ENCODE data around the gene TPSB2.

TPSB2 gene

DNA sequence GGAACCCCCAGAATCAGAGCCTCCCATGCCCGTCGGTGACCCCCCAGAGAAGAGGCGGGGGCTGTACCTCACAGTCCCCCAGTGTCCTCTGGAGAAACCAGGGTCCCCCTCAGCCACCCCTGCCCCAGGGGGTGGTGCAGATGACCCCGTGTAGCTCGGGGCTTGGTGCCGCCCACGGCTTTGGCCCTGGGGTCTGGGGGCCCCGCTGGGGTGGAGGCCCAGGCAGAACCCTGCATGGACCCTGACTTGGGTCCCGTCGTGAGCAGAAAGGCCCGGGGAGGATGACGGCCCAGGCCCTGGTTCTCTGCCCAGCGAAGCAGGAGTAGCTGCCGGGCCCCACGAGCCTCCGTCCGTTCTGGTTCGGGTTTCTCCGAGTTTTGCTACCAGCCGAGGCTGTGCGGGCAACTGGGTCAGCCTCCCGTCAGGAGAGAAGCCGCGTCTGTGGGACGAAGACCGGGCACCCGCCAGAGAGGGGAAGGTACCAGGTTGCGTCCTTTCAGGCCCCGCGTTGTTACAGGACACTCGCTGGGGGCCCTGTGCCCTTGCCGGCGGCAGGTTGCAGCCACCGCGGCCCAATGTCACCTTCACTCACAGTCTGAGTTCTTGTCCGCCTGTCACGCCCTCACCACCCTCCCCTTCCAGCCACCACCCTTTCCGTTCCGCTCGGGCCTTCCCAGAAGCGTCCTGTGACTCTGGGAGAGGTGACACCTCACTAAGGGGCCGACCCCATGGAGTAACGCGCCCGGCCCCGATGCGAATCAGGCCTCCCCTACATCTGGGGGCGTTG lies 8.9 kb downstream of the TPSB2 start:
- no peak for TF ChIP-seq CREB1 (IDR thresholded peaks at IDR 0.05; ENCODE audit: low read depth)
- TF ChIP-seq NFIC (IDR thresholded peaks at IDR 0.05) = no peak
- no peak for TF ChIP-seq YY1 (IDR thresholded peaks at IDR 0.05; ENCODE audit: low read depth)

DNA sequence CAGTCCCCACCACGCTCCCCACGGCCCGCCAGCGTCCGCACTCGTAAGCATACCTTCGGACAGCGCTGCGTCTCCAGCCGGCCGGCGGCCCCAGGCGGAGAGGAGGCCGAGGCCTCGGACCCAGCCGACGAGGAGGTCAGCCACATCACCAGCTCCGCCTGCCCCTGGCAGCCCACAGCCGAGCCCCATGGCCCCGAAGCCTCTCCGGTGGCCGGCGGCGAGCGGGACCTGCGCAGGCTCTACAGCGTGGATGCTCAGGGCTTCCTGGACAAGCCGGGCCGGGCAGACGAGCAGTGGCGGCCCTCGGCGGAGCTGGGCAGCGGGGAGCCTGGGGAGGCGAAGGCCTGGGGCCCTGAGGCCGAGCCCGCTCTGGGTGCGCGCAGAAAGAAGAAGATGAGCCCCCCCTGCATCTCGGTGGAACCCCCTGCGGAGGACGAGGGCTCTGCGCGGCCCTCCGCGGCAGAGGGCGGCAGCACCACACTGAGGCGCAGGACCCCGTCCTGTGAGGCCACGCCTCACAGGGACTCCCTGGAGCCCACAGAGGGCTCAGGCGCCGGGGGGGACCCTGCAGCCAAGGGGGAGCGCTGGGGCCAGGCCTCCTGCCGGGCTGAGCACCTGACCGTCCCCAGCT lies 9.8 kb downstream of the TPSB2 start:
- TF ChIP-seq NFIC (IDR thresholded peaks at IDR 0.05) (no peak), ZBTB7A (IDR thresholded peaks at IDR 0.05; ENCODE audit: low read depth) (no peak), TEAD4 (IDR thresholded peaks at IDR 0.05) (no peak), EP300 (IDR thresholded peaks at IDR 0.05; ENCODE audit: borderline replicate concordance) (no peak), FOXM1 (IDR thresholded peaks at IDR 0.05; ENCODE audit: borderline replicate concordance, low read depth) (no peak)
- TF ChIP-seq, protein P1, sequence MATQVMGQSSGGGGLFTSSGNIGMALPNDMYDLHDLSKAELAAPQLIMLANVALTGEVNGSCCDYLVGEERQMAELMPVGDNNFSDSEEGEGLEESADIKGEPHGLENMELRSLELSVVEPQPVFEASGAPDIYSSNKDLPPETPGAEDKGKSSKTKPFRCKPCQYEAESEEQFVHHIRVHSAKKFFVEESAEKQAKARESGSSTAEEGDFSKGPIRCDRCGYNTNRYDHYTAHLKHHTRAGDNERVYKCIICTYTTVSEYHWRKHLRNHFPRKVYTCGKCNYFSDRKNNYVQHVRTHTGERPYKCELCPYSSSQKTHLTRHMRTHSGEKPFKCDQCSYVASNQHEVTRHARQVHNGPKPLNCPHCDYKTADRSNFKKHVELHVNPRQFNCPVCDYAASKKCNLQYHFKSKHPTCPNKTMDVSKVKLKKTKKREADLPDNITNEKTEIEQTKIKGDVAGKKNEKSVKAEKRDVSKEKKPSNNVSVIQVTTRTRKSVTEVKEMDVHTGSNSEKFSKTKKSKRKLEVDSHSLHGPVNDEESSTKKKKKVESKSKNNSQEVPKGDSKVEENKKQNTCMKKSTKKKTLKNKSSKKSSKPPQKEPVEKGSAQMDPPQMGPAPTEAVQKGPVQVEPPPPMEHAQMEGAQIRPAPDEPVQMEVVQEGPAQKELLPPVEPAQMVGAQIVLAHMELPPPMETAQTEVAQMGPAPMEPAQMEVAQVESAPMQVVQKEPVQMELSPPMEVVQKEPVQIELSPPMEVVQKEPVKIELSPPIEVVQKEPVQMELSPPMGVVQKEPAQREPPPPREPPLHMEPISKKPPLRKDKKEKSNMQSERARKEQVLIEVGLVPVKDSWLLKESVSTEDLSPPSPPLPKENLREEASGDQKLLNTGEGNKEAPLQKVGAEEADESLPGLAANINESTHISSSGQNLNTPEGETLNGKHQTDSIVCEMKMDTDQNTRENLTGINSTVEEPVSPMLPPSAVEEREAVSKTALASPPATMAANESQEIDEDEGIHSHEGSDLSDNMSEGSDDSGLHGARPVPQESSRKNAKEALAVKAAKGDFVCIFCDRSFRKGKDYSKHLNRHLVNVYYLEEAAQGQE (IDR thresholded peaks at IDR 0.05; ENCODE audit: low read depth) = no peak

DNA sequence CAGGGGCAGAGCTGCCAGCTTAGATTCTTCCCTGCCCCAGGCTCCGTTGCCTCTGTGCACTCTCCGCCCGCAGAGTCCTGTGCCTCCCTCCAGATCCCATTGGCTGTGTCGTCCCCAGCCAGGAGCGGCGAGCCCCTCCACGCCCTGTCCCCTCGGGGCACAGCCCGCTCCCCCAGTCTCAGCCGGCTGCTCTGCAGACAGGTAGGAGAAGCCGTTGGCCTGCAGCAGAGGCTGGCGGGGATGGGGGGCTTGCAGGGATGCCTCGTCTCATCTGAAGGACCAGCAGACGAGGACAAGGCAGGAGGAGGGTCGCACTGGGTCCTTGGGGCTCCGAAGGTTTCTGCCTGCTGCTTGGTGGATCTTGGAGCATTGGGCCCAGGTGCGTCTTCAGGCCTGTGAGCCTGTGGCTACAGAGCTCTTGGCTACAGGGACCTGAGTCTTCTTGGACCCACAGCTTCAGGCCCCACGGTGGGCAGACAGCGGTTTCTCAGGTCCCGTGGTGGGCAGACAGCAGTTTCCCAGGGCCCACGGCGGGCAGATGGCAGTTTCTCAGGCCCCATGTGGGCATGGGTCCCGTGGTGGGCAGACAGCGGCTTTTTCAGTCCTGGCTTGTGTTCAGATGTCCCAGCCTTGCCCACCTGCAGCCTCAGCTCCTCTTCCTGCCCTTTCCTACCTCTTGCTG lies 10.9 kb downstream of the TPSB2 start:
- no peak for TF ChIP-seq FOXM1 (IDR thresholded peaks at IDR 0.05; ENCODE audit: borderline replicate concordance, low read depth)
- TF ChIP-seq, protein P2, sequence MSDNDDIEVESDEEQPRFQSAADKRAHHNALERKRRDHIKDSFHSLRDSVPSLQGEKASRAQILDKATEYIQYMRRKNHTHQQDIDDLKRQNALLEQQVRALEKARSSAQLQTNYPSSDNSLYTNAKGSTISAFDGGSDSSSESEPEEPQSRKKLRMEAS (IDR thresholded peaks at IDR 0.05) = no peak
- TF ChIP-seq EGR1 (IDR thresholded peaks at IDR 0.05) = no peak
- no peak for TF ChIP-seq CEBPB (IDR thresholded peaks at IDR 0.05)
- TF ChIP-seq, protein P1 (IDR thresholded peaks at IDR 0.05; ENCODE audit: low read depth) = no peak
- no peak for TF ChIP-seq EP300 (IDR thresholded peaks at IDR 0.05; ENCODE audit: borderline replicate concordance)
- no peak for TF ChIP-seq NFIC (IDR thresholded peaks at IDR 0.05)
- no peak for TF ChIP-seq TAF1 (IDR thresholded peaks at IDR 0.05; ENCODE audit: low read depth)
- no peak for TF ChIP-seq RAD21 (IDR thresholded peaks at IDR 0.05; ENCODE audit: low read depth)
- no peak for TF ChIP-seq TCF12 (IDR thresholded peaks at IDR 0.05; ENCODE audit: low read depth)
- no peak for TF ChIP-seq YY1 (IDR thresholded peaks at IDR 0.05; ENCODE audit: low read depth)

DNA sequence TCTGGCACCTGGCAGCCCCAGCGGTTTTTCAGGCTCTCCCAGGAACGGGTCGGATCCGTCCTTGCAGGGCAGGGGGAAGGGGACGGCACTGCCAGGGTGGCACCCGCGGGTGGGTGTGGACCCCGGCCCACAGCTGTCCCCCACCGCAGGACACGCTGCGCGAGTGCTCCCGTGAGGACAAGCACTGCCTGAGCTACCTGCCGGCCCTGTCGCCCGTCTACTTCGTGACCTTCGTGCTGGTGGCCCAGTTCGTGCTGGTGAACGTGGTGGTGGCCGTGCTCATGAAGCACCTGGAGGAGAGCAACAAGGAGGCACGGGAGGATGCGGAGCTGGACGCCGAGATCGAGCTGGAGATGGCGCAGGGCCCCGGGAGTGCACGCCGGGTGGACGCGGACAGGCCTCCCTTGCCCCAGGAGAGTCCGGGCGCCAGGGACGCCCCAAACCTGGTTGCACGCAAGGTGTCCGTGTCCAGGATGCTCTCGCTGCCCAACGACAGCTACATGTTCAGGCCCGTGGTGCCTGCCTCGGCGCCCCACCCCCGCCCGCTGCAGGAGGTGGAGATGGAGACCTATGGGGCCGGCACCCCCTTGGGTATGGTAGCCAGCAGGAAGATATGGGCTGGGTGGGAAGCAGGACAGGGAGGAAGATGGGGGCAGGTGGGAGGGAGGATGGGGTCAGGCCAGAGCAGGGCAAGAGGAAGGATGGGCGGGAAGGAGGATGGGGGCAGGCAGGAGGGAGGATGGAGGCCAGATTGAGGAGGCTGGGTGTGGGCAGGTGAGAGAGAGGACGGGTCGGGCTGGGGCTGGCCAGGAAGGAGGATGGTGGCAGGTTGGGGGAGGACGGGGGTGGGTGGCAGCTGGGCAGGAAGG lies 11.7 kb downstream of the TPSB2 start:
- no peak for TF ChIP-seq NFIC (IDR thresholded peaks at IDR 0.05)
- TF ChIP-seq YY1 (IDR thresholded peaks at IDR 0.05; ENCODE audit: low read depth) = no peak
- no peak for TF ChIP-seq ZBTB7A (IDR thresholded peaks at IDR 0.05; ENCODE audit: low read depth)
- TF ChIP-seq FOXM1 (IDR thresholded peaks at IDR 0.05; ENCODE audit: borderline replicate concordance, low read depth) = no peak
- no peak for TF ChIP-seq EP300 (IDR thresholded peaks at IDR 0.05; ENCODE audit: borderline replicate concordance)
- TF ChIP-seq, protein P3, sequence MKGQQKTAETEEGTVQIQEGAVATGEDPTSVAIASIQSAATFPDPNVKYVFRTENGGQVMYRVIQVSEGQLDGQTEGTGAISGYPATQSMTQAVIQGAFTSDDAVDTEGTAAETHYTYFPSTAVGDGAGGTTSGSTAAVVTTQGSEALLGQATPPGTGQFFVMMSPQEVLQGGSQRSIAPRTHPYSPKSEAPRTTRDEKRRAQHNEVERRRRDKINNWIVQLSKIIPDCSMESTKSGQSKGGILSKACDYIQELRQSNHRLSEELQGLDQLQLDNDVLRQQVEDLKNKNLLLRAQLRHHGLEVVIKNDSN (IDR thresholded peaks at IDR 0.05) = no peak
- TF ChIP-seq RAD21 (IDR thresholded peaks at IDR 0.05; ENCODE audit: low read depth) = no peak
- TF ChIP-seq EGR1 (IDR thresholded peaks at IDR 0.05) = no peak
- no peak for TF ChIP-seq CEBPB (IDR thresholded peaks at IDR 0.05)
- no peak for TF ChIP-seq TEAD4 (IDR thresholded peaks at IDR 0.05)
- TF ChIP-seq, protein P2 (IDR thresholded peaks at IDR 0.05) = no peak
- no peak for TF ChIP-seq CREB1 (IDR thresholded peaks at IDR 0.05; ENCODE audit: low read depth)
- no peak for TF ChIP-seq TCF12 (IDR thresholded peaks at IDR 0.05; ENCODE audit: low read depth)
- TF ChIP-seq TAF1 (IDR thresholded peaks at IDR 0.05; ENCODE audit: low read depth) = no peak
- TF ChIP-seq, protein P1 (IDR thresholded peaks at IDR 0.05; ENCODE audit: low read depth) = no peak

Measured in Ishikawa (cell line).